Measurements from ENCODE around the gene PRSS57.
"Not testable (repeated sequence)": the region's sequence is repeated elsewhere in the genome, so short reads cannot be mapped to it uniquely, and the experiment has no call there.

The PRSS57 gene

DNA sequence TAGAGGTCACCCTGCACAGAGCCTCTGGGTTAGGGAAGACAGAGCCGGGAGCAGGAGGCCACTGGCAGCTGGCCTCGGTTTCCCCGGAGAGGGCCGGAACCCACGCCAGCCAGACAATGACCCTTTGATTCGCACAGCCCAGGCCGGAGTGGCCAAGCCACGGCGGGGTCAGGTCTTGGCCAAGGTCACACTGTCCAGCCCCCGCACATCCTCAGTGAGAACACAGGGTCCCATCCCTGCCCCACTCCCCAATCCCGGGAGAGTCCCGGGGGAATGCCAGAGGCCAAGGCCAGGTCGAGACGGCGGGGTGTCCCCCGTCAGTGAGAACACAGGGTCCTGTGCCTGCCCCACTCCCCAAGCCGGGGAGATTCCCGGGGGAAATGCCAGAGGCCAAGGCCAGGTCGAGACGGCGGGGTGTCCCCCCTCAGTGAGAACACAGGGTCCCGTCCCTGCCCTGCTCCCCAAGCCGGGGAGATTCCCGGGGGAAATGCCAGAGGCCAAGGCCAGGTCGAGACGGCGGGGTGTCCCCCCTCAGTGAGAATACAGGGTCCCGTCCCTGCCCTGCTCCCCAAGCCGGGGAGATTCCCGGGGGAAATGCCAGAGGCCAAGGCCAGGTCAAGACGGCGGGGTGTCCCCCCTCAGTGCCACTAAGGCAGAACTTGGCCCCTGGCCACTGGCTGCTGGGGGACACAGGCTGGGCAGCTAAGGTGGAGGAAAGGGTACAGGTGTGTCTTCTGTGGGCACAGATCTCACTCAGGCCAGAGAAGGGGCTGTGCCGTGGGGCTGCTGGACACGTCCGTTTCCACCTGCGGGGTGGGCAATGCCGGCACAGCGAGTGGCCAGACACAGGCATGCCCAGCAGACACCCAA is 20.7 kb downstream of the PRSS57 start:
- no peak for DNase-seq (ENCODE audit: low read depth)

DNA sequence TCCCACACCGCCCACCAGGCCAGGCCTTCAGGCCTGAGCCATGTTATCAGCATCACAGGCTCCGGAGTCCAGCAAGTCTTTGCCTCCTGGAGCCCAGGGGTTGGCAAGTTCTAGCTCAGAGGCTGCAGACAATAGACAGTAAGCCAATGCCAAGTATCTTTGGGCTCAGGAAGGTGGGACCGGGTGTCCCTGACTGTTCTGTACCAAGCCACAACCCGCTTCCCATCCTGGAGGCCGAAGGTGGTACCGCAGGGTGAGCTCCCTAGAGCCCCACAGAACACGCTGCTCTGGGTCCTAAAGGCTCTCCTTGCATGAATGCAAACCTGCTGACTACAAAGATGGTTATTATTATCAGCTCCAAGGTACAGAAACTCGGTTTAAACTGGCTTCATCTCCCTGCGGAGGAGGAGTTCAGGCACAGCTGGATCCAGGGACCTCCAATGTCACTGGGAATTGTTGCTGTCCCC is 24.6 kb downstream of the PRSS57 start:
- no peak for DNase-seq (ENCODE audit: low read depth)

DNA sequence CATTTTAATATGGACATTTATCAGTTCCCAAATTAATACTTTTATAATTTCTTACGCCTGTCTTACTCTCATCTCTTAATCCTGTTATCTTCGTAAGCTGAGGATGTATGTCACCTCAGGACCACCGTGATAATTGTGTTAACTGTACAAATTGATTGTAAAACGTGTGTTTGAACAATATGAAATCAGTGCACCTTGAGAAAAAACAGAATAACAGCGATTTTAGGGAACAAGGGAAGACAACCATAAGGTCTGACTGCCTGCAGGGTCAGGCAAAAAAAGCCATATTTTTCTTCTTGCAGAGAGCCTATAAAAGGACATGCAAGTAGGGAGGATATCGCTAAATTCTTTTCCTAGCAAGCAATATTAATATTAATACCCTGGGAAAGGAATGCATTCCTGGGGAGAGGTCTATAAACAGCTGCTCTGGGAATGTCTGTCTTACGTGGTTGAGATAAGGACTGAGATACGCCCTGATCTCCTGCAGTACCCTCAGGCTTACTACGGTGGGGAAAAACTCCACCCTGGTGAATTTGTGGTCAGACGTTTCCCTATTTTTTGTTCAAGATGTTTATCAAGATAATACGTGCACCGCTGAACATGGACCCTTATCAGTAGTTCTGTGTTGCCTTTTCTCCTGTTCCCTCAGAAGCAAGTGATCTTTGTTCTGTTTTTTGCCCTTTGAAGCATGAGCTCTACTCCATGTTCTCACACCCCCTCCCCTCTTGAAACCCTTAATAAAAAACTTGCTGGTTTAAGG is 26.4 kb downstream of the PRSS57 start:
- DNase-seq (ENCODE audit: low read depth) = not testable (repeated sequence)

DNA sequence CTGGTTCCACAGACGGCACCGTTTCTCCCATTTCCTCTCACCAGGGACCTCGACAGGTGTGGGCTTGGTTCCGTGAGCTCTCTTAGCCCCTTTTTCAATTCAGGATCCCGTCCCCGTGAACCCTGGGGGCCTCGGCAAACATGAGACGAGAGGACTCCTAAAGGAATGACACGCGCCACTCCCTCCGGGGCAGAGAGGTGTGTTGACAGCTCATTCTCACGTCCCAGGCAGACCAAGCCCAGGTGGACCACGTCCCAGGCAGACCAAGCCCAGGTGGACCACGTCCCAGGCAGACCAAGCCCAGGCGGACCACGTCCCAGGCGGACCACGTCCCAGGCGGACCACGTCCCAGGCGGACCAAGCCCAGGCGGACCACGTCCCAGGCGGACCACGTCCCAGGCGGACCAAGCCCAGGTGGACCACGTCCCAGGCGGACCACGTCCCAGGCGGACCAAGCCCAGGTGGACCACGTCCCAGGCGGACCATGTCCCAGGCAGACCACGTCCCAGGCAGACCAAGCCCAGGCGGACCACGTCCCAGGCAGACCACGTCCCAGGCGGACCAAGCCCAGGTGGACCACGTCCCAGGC is 28.2 kb downstream of the PRSS57 start:
- DNase-seq (ENCODE audit: low read depth) = not testable (repeated sequence)

DNA sequence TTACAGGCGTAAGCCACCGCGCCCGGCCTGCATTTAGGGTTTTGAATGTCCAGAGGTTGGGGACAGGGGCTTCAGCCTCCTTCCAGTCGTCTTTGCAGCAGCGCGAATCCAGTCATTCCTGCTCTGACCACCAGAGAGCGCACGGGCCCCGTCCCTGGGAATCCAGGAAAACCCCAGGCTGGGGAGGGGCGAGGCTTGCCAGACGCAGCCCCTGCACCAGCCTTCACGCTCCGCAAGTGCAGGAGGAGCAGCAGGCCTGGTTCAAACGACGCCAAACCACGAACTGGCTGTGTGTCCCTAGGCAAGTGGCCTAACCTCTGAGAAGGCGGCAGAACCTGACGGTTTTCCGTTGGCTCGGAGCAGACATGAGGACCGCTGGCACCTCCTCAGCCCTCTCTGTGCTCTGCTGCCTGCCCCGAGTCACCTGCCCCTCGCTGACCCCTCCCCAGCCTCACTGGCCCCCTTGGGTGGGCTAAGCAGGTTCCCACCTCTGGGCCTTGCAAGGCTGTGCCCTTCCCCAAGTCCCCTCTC is 30.3 kb downstream of the PRSS57 start:
- DNase-seq (ENCODE audit: low read depth) = peak; percentile 62

DNA sequence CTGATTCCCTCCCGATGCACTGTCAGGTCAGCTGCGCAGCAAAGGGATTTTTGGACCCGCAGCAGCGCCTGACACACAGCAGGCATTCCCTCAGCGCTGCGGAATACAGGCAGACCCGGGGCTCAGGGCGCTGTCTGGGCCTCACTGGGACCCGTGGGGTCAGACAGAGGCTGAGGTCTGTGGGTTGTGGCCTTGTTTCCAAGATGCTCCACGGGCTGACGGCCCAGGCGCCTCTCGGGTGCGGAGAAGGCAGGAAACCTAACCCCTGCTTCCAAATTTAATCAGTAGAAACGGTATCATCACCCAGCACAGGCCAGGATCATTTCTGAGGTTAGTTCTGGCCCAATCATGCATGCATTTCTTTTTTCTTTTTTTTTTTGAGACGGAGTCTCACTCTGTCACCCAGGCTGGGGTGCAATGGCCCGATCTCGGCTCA is 31.6 kb downstream of the PRSS57 start:
- no peak for DNase-seq (ENCODE audit: low read depth)

DNA sequence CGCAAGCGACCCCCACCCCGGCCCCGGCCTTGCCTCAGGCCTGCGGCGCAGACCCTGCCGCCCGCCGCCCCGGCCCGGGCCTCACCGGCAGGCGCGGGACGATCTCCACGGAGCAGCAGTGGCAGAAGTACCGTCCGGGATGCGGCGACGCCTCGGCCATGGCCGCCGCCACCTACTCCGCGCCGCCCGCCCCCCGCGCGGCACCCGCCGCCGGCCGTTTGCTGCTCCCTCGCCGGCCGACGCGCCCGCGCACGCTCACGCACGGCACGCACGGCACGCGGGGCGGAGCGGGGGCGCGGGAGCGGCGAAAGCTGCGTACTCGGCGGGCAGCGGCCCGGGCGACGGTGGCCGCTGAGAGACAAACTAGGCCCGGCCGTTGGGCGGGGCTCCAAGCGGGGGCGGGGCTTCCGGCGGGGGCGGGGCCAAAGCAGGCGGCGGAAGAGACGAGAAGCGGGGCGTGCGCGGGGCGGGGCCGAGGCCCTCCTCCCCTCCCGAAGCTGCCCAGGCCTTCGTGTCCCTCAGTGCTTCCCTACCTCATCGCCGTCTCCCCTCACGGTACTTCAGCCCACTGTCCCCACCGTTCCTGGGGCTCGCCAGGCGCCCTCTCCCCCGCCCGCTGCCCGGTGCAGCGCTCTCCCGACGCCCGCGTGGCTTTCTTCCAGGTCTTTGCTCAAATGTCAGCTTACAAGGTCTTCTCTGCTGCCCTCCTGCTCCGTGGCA is 32.1 kb downstream of the PRSS57 start, which contains the start of gene RNF126:
Gene RNF126, minus strand, starts transcription at position 253 of the 720 bp plus-strand sequence. Its CDS starts 93 bp downstream, at position 160.
- peak; percentile 94 for DNase-seq (ENCODE audit: low read depth)

DNA sequence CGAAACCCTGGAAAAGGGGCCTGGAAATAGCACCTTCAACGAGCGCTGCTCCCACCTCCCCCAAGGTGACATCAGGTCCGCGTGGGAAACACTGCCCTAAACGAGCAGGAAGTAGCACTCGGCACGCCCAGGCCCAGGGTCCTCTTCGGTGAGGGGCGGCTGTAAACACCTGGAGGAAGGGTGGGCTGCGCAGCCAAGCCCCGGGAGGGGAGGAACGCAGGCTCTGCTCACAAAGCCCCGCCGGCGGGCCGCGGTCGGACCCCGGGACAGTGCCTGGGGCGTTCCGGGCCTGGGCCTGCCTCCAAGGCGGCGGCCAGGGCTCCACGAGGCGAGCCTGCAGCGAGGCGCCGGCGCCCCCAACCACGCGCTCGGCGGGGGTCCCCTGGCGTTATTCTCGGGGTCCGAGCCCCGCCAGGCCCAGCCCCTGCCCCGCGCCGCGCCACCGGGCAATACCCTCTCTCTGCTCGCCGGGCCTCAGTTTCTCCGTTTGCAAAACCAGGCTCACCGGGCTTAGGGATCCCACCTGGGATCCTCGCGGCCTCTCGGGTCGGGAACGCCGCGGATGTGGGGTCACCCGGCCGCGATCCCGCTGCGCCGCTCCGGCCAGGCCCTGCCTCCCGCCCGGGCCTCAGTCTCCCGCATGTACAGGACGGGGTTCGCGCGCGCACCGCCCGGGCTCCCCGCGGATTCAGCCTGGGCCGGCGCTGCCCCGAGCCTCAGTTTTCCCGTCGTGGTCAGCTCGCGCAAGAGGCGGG is 32.9 kb downstream of the PRSS57 start:
- DNase-seq (ENCODE audit: low read depth) = peak; percentile 53

DNA sequence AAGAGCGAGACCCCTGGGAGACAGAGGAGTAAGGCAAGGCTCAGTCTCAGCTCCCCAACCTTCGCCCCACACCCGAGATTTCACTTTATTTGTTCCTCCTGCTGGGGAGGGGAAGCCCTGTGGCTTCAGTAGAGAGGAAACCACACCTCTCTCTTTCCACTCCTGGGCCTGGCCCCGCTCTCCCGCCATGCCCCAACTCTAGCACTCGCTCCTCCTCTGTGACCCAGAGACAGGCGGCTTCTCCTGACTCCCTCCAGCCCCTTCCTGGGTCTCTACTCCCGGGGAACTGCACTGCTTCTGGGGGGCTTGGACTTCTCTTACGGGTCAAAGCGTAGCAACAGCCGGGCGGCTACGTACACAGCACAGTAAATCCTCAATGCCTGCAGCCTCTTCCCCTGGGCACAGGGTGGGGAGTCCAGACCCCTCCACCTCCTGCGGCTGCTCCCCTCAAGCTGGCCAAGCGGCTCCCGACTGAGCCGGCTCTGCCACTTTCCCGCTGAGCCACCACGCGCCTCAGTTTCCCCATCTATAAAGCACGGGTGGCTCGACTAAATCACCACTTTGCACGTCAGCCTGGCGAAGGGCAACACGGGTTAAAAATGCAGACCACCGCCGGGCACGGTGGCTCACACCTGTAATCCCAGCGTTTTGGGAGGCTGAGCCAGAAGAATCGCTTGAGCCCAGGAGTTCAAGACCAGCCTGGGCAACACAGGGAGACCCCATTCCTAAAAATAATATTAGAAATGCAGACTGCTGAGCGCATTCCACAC is 33.6 kb downstream of the PRSS57 start:
- DNase-seq (ENCODE audit: low read depth) = no peak

DNA sequence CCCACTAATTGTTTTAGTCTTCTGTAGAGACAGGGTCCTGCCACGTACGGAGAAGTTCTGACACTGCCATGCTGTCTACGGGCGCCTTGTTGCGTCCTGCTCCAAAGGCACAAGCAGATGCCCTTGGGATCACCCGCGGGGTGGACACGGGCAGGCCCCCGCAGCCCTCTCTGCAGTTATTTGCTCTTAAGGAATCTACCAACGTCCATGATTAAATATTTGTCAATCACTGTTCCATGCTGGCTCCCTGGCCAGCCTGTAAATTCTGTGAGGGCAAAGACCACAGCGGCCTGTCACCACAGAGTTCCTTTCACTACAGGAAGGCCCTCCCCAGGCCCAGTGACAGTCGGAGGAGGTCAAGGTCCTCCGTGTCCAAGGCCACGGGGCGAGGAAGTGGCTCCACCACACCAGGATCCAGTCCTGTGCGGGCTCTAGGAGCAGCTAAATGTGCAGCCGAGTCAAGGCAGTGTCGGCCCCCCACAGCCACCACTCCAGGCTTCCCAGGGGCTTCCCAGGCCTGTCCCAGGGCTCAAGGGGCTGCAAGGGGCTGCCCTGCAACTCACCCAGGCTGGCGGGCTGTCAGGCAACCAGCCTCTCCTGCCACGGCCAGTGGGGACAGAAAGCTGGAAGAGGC is 34.3 kb downstream of the PRSS57 start:
- no peak for DNase-seq (ENCODE audit: low read depth)

DNA sequence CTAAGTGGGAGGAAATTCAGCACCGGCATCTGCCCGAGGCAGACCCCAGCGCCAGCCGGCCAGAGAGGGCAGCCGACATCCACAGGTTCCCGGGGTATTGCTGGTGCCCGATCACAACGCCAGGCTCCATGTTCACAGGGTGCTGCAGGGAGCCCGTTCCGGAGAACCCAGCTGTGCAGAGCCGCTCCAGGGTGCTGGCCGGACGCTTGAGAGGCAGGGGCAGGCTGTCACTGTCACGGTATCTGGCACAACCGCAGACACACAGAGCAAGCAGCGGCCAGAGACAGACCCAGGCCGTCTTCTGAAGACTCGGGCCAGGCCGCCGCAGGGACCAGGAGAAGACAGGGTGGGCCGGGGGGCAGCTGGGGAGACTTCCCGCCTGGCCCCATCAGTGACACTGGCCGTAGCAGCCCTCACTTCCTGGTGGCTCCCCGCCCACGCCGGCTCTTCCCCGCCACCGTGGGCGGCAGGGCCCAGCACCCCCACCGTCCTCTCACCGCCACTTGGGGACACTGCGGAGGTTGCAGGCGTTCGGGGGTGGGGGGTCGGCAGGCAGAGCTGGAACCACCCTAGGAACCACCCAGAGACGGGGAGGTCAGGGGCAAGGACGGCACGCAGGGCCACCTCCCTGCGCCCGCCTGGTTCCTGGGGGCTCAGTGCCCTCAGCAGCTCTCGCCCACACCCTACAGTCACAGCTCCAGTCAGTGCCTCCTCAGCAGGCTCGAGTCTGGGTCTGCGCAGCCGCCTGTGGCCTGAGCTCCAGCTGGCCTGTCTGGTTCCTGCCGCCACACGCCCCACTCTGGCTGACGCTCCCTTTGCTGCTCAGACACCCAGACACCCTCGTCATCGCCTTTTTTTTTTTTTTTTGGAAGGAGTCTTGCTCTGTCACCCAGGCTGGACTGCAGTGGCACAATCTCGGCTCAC is 36.1 kb downstream of the PRSS57 start:
- DNase-seq (ENCODE audit: low read depth) = no peak

DNA sequence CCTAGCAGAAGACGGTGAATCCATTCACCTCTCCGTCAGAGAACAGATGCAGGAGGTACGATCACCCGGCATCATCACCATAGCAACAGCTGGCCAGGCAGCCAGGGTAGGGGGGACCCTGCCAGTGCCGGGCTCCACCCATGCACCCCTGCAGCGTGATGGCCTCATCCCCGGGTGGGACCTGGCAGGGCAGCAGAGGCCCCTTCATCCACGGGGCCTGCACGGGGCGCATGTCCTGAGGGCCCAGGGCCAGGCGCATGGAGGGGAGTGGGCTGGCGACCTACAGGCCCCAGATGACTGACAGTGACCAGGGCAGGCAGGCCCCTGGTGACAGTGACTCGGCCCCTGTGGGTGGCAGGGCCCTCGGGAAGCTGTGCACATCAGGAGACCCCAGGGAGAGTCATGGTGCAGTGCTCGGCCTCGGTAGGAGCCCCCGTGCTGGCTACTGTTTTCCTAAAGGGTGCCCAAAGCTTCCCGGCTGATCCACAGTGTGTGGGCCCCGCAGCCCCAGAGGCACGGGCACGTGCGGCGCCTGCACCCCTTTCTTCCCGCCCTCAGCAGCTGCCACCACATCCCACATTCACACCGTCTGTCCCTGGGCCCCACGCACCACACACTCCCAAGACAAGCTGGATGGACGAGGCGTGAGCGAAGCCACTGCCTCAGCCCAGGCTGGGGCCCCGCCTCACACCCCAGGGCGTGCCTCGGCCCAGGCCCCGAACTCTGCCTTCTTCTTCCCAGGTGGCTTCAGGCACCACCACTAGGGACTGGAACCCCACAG is 37.0 kb downstream of the PRSS57 start:
- no peak for DNase-seq (ENCODE audit: low read depth)

DNA sequence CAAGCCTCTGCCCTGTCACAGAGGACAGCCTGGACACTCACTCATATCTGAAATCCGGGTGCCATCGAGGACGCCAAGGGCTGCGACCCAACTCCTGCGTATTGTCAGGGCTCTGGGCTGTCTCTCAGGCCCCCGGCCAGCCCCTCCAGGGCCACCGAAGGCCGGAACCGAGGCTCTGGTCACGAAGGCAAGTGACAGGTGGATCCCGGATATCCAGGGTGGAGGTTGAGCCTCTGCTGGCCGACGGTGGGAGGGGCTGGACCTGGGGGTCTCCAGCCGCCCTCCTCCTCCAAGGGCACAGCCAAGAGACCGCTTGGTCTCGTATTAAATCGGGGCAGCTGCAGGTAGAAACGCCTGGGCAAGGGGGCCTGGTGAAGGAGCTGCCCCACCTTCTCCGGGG is 37.6 kb downstream of the PRSS57 start:
- DNase-seq (ENCODE audit: low read depth) = no peak

DNA sequence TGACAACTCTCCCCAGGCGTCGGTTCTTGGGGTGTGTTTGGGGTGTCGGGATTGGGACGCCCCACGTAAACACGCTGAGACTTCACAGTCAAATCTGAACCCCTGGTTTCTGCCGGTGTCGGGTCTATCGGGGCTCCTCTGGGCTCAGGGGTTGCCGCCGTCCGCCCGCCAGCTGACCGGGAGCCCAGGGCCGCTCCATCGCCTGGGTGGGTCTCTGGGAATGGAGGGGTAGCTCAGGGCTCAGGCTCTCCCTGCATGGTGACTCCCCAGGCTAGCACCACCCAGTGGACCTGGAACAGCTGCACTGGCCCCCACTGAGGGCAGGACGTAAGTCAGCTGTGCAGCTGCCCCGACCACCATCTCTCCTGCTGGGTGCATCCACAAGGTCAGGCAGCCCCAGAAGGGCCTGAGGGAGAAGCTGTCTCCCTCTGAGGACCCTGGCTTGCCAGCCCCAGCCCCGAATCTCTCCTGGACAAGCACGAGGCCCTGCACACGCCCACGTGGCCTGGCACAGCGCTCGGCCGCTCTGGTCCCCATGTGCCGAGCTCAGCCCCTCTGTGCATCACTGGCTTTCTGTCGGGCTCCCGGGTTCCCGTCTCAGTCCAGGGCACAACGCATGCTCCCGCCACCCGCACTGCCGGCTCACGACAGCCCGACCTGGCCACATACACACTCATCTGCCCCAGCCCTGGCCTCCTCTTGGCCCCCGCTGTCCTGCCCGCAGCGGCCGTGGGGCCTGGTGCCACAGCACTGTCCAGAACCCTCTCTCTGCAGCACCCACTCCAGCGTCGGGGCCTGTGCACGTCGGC is 38.3 kb downstream of the PRSS57 start:
- no peak for DNase-seq (ENCODE audit: low read depth)

DNA sequence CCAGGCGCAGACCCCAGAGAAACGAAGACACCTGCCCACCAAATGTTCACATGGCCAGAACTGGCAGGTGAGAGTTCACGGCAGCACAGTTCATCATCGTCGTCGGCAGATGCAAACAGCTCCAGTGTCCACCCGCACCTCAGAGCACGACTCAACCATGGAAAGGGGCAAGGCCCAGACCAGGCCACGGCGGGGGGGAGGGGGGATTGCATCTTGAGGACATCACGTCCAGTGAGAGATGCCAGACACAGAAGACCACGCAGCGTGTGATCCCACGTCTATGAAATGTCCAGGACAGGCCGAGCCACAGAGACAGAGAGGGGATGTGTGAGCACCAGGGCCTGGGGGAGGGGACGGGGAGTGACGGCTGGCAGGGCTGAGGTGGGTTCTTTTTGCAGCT is 39.6 kb downstream of the PRSS57 start:
- DNase-seq (ENCODE audit: low read depth) = no peak

DNA sequence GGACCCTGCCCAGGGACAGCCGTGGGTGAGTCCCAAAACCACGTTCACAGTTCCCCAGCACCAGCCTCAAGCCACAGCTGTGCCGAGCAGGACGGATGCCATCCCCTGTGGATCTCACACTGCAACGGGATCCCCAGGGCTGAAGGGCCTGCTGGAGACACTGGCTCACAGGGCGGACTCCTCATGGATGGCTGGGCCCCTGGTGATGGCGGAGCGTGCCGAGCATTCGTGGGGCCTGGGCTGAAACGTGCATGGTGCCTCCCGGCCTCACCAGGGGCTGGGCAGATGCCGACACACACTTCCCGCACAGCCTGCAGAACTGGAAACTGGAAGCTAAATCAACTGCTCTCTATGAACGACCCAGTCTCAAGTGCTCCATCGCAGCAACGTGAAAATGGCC is 41.8 kb downstream of the PRSS57 start:
- no peak for DNase-seq (ENCODE audit: low read depth)

All from stimulated activated CD8-positive, alpha-beta memory T cell treated with anti-CD3 and anti-CD28 coated beads, Interleukin-7, amount 100 ng/mL, for 24 hours (primary cell).